22Rv1 (cell line): ENCODE results near the gene GMDS.

Experiments
- ZFX ChIP-seq: fragments of 450-650 bp; IDR thresholded peaks from 2 replicates; pipeline ENCODE4 v1.6.1; 2017; ENCODE audit warnings: antibody characterized with exemption, borderline replicate concordance
- TF ChIP-seq, protein P1 (sequence below): fragments of 450-650 bp; IDR thresholded peaks from 2 replicates; pipeline ENCODE4 v1.5.1; 2017; ENCODE audit warnings: mild to moderate bottlenecking

DNA sequence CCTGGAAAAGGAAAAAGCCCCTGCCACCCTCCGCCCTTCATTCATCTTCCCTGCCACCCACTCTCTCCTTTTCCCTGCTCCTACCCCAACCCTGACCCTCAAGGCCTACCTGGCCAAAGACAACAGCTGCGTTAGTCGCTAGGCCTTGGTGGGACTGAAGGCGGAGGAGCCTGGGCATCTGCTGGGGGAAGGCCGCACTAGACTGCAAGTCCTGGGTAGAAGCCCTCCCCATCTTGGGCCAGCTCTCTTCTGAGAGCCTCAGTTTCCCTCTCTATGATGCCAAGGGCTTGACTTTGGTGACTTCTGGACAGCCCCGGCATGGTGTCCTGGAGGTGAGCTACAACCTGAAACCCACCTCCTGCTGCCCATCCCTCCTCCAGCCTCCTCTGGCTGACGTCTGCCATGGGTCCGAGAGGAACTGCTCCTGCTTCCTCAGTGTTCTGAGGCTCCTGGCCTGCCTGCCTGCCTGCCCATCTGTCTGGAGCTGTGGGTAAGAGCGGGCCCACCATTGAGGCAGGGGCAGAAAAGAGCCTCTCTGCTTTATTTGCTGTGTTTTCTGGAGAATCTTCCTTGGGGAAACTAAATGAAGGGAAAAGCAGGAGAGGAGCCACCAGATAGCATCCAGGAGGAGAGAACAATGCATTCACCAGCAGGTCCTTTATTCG, 643.2 kb downstream of the GMDS start:
- TF ChIP-seq, protein P1, sequence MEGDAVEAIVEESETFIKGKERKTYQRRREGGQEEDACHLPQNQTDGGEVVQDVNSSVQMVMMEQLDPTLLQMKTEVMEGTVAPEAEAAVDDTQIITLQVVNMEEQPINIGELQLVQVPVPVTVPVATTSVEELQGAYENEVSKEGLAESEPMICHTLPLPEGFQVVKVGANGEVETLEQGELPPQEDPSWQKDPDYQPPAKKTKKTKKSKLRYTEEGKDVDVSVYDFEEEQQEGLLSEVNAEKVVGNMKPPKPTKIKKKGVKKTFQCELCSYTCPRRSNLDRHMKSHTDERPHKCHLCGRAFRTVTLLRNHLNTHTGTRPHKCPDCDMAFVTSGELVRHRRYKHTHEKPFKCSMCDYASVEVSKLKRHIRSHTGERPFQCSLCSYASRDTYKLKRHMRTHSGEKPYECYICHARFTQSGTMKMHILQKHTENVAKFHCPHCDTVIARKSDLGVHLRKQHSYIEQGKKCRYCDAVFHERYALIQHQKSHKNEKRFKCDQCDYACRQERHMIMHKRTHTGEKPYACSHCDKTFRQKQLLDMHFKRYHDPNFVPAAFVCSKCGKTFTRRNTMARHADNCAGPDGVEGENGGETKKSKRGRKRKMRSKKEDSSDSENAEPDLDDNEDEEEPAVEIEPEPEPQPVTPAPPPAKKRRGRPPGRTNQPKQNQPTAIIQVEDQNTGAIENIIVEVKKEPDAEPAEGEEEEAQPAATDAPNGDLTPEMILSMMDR: no peak
- no peak for TF ChIP-seq ZFX
